Activated gamma-delta T cell treated with anti-CD3 and anti-CD28 coated beads, Interleukin-2, amount 50 U/mL, for 16 hours (primary cell): Measurements from ENCODE around the gene SLC17A9.
"Not testable (repeated sequence)": the region's sequence is repeated elsewhere in the genome, so short reads cannot be mapped to it uniquely, and the experiment has no call there.

Experiments
- DNase-seq: peaks from one replicate; pipeline ENCODE4 v3.0.0-alpha.2; 2020; ENCODE audit warnings: low read depth

Gene SLC17A9

GRCh38 chr20:62957136-62958117 is 4.9 kb downstream of the SLC17A9 start:
- DNase-seq = no peak

- DNase-seq = no peak
Measured at GRCh38 chr20:62958388-62959100, 6.0 kb downstream of the SLC17A9 start.

- no peak for DNase-seq
Measured at GRCh38 chr20:62959101-62959971, 6.8 kb downstream of the SLC17A9 start.

- no peak for DNase-seq
Measured at GRCh38 chr20:62959998-62960436, 7.5 kb downstream of the SLC17A9 start.

- DNase-seq = not testable (repeated sequence)
Measured at GRCh38 chr20:62960446-62961309, 8.2 kb downstream of the SLC17A9 start.

GRCh38 chr20:62961310-62961783 is 8.8 kb downstream of the SLC17A9 start:
- DNase-seq = no peak

GRCh38 chr20:62961799-62962198 is 9.3 kb downstream of the SLC17A9 start:
- DNase-seq = no peak

GRCh38 chr20:62962221-62962879 is 9.8 kb downstream of the SLC17A9 start:
- DNase-seq = no peak

- no peak for DNase-seq
Measured at GRCh38 chr20:62962891-62963613, 10.5 kb downstream of the SLC17A9 start.

- DNase-seq = no peak
Measured at GRCh38 chr20:62963614-62964397, 11.3 kb downstream of the SLC17A9 start.

- no peak for DNase-seq
Measured at GRCh38 chr20:62964700-62965099, 12.2 kb downstream of the SLC17A9 start.

GRCh38 chr20:62965363-62965771 is 12.9 kb downstream of the SLC17A9 start:
- no peak for DNase-seq

GRCh38 chr20:62966212-62967148 is 14.0 kb downstream of the SLC17A9 start:
- DNase-seq = no peak

- no peak for DNase-seq
Measured at GRCh38 chr20:62967149-62967501, 14.6 kb downstream of the SLC17A9 start.

- DNase-seq = no peak
Measured at GRCh38 chr20:62967628-62968351, 15.3 kb downstream of the SLC17A9 start.

GRCh38 chr20:62968378-62969178 is 16.1 kb downstream of the SLC17A9 start:
- DNase-seq = no peak
